MM.1S (cell line): Measurements from ENCODE around the gene TACO1.

ENCODE experiments used
- EZH2phosphoT487 ChIP-seq: fragments of 300-600 bp; sonication (generic); IDR thresholded peaks from 2 replicates; pipeline ENCODE4 v1.6.1; 2018; ENCODE audit warnings: antibody characterized with exemption, low read length
- TF ChIP-seq, protein P1 (sequence below): fragments of 300-600 bp; sonication (generic); IDR thresholded peaks from 2 replicates; pipeline ENCODE4 v1.5.1; 2016; ENCODE audit warnings: antibody characterized with exemption, low read length, mixed read lengths

GRCh38 chr17:63649813-63650212 is 49.1 kb downstream of the TACO1 start:
- TF ChIP-seq, protein P1, sequence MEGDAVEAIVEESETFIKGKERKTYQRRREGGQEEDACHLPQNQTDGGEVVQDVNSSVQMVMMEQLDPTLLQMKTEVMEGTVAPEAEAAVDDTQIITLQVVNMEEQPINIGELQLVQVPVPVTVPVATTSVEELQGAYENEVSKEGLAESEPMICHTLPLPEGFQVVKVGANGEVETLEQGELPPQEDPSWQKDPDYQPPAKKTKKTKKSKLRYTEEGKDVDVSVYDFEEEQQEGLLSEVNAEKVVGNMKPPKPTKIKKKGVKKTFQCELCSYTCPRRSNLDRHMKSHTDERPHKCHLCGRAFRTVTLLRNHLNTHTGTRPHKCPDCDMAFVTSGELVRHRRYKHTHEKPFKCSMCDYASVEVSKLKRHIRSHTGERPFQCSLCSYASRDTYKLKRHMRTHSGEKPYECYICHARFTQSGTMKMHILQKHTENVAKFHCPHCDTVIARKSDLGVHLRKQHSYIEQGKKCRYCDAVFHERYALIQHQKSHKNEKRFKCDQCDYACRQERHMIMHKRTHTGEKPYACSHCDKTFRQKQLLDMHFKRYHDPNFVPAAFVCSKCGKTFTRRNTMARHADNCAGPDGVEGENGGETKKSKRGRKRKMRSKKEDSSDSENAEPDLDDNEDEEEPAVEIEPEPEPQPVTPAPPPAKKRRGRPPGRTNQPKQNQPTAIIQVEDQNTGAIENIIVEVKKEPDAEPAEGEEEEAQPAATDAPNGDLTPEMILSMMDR: no peak
- TF ChIP-seq EZH2phosphoT487: no peak
